GM12801 (cell line): ENCODE measurements around the gene NOM1.

ENCODE experiments used
- TF ChIP-seq, protein P1 (sequence below): IDR thresholded peaks from one replicate; pipeline ENCODE4 v1.5.1; 2011; ENCODE audit warnings: control low read depth; ENCODE audit not compliant: insufficient read length; ENCODE audit errors: extremely low read depth

The NOM1 gene

DNA sequence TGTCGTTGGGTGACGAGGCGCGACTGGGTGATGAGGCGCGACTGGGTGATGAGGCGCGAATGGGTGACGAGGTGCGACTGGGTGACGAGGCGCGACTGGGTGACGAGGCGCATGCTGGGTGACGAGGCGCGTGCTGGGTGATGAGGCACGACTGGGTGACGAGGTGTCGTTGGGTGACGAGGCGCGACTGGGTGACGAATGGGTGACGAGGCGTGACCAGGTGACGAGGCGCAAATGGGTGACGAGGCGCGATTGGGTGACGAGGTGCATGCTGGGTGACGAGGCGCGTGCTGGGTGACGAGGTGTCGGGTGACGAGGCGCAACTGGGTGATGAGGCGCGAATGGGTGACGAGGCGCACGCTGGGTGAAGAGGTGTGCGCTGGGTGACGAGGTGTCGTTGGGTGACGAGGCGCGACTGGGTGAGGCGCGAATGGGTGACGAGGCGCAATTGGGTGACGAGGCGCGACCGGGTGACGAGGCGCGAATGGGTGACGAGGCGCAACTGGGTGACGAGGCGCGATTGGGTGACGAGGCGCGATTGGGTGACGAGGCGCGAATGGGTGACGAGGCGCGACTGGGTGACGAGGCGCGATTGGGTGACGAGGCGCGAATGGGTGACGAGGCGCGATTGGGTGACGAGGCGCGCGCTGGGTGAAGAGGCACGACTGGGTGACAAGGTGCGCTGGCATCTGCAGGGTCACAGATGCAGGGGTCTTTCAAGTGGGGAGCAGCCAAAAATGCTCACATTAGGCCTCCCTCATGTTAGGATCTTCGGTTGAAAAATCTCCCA lies 7.9 kb upstream of the NOM1 start:
- TF ChIP-seq, protein P1, sequence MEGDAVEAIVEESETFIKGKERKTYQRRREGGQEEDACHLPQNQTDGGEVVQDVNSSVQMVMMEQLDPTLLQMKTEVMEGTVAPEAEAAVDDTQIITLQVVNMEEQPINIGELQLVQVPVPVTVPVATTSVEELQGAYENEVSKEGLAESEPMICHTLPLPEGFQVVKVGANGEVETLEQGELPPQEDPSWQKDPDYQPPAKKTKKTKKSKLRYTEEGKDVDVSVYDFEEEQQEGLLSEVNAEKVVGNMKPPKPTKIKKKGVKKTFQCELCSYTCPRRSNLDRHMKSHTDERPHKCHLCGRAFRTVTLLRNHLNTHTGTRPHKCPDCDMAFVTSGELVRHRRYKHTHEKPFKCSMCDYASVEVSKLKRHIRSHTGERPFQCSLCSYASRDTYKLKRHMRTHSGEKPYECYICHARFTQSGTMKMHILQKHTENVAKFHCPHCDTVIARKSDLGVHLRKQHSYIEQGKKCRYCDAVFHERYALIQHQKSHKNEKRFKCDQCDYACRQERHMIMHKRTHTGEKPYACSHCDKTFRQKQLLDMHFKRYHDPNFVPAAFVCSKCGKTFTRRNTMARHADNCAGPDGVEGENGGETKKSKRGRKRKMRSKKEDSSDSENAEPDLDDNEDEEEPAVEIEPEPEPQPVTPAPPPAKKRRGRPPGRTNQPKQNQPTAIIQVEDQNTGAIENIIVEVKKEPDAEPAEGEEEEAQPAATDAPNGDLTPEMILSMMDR, result no peak

DNA sequence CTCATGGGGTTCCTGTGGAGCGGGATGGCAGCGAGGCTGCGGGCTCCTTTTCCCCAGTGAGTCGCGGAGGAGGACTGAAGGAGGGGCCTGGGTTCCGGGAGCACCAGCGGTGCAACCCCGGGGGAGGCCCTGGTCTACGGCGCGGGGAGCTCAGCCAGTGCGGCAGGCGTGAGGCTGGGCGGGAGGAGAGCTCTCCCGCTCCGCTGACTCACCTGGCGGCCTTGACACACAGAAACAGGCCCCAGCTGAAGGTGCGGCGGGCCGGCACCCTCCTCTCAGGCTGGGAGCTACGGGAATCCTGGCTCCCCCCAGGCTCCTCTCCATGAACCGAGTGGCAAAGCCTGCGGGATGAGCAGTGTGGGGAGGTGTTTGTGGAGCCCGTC lies 6.8 kb upstream of the NOM1 start:
- TF ChIP-seq, protein P1, result no peak

DNA sequence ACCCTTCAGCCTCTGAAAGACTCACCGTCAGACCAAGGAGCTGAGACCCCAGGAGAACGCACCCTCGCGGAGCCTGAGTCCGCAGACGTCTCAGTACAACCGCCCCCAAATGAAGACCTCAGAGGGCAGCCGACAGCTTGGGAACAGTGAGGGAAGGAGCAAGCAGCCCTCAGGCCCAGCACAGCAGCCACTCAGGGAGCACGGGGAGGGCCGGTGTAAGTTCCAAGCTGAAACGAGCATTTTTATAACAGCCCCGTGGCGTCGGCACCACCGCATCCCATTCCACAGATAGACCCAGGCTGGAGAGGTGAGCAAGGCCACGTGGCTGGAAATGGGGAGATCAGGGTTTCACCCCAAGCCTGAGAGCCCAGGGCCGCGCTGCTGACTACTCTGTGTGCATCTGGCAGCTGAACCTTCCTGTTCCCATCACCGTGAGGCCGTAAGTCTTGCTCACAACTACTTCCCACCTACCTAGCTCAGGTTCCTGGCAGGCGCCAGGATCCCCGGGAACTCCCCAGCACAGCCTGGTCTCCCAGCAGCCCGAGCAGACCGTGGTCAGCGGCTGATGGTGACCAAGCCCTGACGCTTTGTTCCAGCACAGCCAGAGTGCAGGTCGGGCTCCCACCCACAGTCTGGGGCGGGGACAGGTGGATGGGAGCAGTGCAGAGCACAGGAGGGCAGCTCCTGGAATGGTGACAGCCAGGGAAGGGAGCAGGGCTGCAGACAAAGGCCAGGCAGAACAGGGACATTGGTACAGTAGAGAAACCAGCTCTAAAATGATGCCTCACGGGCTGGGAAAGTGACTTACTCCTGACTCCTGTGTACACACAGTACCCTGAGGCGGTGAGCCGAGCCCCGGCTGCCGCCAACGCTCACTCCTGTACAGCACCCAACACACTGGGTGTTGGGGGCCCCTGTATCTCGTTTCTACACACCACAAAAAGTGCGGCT lies 6.1 kb upstream of the NOM1 start:
- TF ChIP-seq, protein P1, result no peak

DNA sequence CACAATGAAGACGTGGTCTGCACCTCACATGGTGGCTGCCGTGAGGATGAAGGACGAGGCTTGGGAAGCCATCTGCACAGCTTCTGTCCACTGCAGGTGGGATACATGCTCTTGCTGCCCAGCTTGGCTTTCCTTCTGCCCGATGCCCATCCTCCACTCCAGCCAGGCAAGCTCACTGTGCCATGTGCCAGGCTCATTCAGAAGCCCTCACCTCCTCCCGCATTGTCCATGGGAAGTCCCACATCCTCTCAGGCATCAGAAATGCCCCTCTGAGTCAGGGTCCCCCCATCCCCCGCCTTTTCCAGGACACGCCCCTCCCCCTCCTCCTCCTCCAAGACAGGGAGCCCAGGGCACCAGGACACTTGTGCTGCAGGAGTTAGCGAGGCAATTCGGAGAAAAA lies 4.6 kb upstream of the NOM1 start:
- TF ChIP-seq, protein P1, result no peak

DNA sequence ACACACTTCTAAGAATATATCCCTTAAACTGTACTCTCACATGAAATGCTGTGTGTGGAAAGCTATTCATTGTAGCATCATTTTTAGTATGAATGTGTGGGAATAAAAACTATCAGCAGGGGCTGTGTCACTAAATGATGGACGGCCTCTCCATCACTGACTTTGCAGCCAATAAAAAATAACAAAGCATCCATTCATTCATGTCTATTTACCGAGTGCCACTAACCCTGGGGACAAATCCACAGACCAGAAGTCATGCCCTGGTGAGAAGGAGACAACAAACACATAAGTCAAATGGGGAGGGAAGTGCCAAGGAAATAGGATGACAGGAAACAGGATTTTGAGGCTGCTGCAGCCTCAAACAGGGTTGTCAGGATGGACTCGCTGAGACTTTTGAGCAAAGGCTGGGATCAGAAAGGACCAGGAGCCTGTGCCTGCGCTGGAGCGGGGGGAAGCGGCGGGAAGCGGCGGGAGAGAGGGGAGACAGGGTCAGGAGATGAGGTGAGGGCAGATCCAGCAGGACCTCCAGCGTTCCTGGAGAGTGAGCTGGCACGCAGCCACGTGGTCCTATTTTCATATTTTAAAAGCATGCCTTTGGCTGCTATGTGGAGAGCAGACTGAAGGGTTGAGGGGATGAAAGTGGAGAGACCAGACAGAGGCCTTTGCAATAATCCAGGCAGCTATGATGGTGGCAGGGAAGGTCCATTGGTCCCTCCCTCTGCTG lies 2.2 kb upstream of the NOM1 start:
- TF ChIP-seq, protein P1, result no peak

DNA sequence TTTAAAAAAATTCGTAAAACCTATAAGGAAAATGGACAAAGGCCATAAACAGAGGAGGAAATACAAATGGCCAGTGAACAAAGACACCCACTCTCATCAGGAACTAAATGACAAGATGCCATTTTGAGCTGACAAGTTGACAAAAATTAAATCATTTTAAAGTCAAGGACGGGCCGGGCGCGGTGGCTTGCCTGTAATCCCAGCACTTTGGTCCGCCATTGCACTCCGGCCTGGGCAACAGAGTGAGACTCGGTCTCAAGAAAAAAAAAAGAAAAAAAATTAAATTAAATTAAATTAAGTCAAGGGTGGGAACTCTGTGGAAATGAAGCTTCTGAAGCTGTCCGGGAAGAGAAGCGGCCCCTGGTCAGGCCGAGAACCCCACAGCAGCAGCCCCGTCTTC lies 1.2 kb upstream of the NOM1 start:
- TF ChIP-seq, protein P1, result no peak

DNA sequence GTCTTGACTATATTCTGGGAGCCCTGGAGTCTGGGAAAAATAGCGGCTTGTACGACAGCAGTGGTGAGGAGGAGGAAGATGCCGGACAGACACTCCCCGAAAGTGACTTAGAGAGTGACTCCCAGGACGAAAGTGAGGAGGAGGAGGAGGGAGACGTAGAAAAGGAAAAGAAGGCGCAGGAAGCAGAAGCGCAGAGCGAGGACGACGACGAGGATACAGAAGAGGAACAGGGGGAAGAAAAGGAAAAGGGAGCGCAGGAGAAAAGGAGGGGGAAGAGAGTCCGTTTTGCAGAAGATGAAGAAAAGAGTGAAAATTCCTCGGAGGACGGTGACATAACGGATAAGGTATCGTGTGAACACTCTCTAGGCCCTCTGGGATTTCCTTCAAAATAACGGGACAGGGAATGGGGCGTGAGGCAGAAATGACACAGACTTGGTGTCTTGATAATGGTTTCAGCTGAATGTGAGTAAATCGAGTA lies 908 bp downstream of the NOM1 start:
- TF ChIP-seq, protein P1, result no peak
